Neural progenitor cell (in vitro differentiated cells): ENCODE measurements around the gene ZNF143. TPM values are rescaled to one million over a fixed set of nuclear protein-coding genes. Genes with fewer than 3 reads are reported as not detected.
"Not testable (repeated sequence)": the region's sequence is repeated elsewhere in the genome, so short reads cannot be mapped to it uniquely, and the experiment has no call there.

Experiments used
- DNase-seq: peaks from one replicate; pipeline ENCODE4 v3.0.0-alpha.2; 2016; ENCODE audit warnings: low spot score
- H2AFZ ChIP-seq: fragments of 200-600 bp; sonication (generic); replicated peaks from 2 replicates; pipeline ENCODE4 v1.6.1; 2016; ENCODE audit warnings: antibody characterized with exemption
- H3F3A ChIP-seq: fragments of 200-600 bp; sonication (generic); 2 replicates; pipeline ENCODE4 v1.6.1; 2016; ENCODE audit warnings: antibody characterized with exemption, low read depth
- H3K27ac ChIP-seq: fragments of 200-600 bp; sonication (generic); 2 replicates; pipeline ENCODE4 v1.5.1; 2016; ENCODE audit warnings: mild to moderate bottlenecking
- H3K27me3 ChIP-seq: fragments of 200-600 bp; sonication (generic); 2 replicates; pipeline ENCODE4 v1.6.1; 2016; ENCODE audit warnings: mild to moderate bottlenecking, moderate library complexity
- H3K36me3 ChIP-seq: fragments of 200-600 bp; sonication (generic); 2 replicates; pipeline ENCODE4 v1.5.1; 2016
- H3K4me1 ChIP-seq: fragments of 200-600 bp; sonication (generic); 2 replicates; pipeline ENCODE4 v1.6.1; 2016; ENCODE audit warnings: mixed run types
- H3K4me2 ChIP-seq: fragments of 200-600 bp; sonication (generic); 2 replicates; pipeline ENCODE4 v1.6.1; 2016
- H3K4me3 ChIP-seq: fragments of 200-600 bp; sonication (generic); 2 replicates; pipeline ENCODE4 v1.5.1; 2016
- H3K79me2 ChIP-seq: fragments of 200-600 bp; sonication (generic); 2 replicates; pipeline ENCODE4 v1.6.1; 2016; ENCODE audit warnings: low read depth
- H3K9ac ChIP-seq: fragments of 200-600 bp; sonication (generic); 2 replicates; pipeline ENCODE4 v1.6.1; 2016
- H3K9me3 ChIP-seq: fragments of 200-600 bp; sonication (generic); 2 replicates; pipeline ENCODE4 v1.5.1; 2016; ENCODE audit warnings: low read depth
- H4K20me1 ChIP-seq: fragments of 200-600 bp; sonication (generic); 2 replicates; pipeline ENCODE4 v1.6.1; 2016; ENCODE audit warnings: low read depth
- H3K27ac Mint-ChIP-seq: 3 replicates; pipeline ENCODE4 v1.8.0; 2021; ENCODE audit warnings: mixed read lengths
- H3K27me3 Mint-ChIP-seq: 2 replicates; pipeline ENCODE4 v1.8.0; 2022; ENCODE audit warnings: low read depth, mild to moderate bottlenecking, inconsistent platforms, moderate library complexity, mixed read lengths; ENCODE audit not compliant: insufficient read depth
- H3K36me3 Mint-ChIP-seq: 3 replicates; pipeline ENCODE4 v1.8.0; 2021; ENCODE audit warnings: mixed read lengths
- H3K4me1 Mint-ChIP-seq: 3 replicates; pipeline ENCODE4 v1.8.0; 2021; ENCODE audit warnings: mixed read lengths
- H3K4me3 Mint-ChIP-seq: 3 replicates; pipeline ENCODE4 v1.8.0; 2021; ENCODE audit warnings: mild to moderate bottlenecking, moderate library complexity, mixed read lengths
- H3K9me3 Mint-ChIP-seq: 3 replicates; pipeline ENCODE4 v1.8.0; 2020; ENCODE audit warnings: mixed read lengths
- EZH2 ChIP-seq: fragments of 200-600 bp; sonication (generic); IDR thresholded peaks from 2 replicates; pipeline ENCODE4 v1.6.1; 2017; ENCODE audit warnings: antibody characterized with exemption, mild to moderate bottlenecking, moderate library complexity
- EZH2phosphoT487 ChIP-seq: fragments of 200-600 bp; sonication (generic); IDR thresholded peaks from 2 replicates; pipeline ENCODE4 v1.6.1; 2017; ENCODE audit warnings: antibody characterized with exemption
- total RNA-seq: library from RNA; depleted of rRNA; stranded (reverse); fragments of >200 nt; gene quantifications from 2 replicates; pipeline ENCODE4 v1.2.3, GENCODE V29; 2015; ENCODE audit warnings: low replicate concordance
- TF ChIP-seq, protein P1 (sequence below): fragments of 200-600 bp; sonication (generic); IDR thresholded peaks from 2 replicates; pipeline ENCODE4 v1.5.1; 2017; ENCODE audit warnings: antibody characterized with exemption, mild to moderate bottlenecking

The ZNF143 gene
- total RNA-seq, 1 donor from 2014 or later: 56.9 TPM

DNA sequence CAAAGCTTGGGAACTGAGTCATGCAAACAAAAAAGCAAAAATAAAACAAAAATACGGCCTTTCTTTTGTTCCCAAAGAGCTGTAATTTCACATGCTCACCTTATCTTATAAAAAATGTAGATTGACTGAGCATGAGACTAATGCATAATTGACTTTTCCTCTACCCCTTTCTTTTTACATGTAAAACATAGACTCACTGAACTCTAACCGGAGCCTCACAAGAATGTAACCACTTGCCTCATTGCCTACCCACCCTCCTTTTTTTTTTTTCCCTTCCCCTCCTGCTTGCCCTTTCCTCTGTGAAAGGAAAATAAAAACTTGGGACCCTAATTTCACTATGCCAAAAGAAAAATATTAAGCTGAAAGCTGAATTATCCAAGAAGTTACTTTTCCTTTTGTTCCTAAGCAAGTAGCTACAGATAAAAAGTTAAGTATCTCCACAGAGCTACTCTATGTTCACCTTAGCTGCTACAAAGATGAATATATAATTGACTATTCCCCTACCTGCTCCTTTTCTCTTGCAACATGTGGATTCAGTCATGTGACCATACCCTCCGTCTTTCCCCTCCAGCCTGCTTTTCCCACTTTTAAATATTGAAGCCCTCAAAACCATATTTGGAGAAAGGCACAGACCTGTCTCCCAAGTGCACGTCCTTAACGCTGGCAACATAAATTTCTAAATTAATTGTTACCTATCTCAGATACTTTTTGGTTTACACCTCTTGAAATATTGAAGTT lies 73.1 kb downstream of the ZNF143 start:
- Mint-ChIP-seq H3K4me1 (peaks cover 35% of the 10 kb centered on the region), H3K9me3 (no peaks in the 10 kb centered on the region), H3K4me3 (no peak overlapping the region), H3K36me3 (no peaks in the 10 kb centered on the region), H3K27ac (peak overlapping the region; percentile 43), H3K27me3 (no peaks in the 10 kb centered on the region)
- H3K79me2 ChIP-seq: no peaks in the 10 kb centered on the region
- peak overlapping the region; percentile 59 for H2AFZ ChIP-seq
- peaks cover 21% of the 10 kb centered on the region for H3K4me1 ChIP-seq
- H3K27me3 ChIP-seq: no peaks in the 10 kb centered on the region
- no peak overlapping the region for H3K27ac ChIP-seq
- H3F3A ChIP-seq: peaks cover 23% of the 10 kb centered on the region
- H4K20me1 ChIP-seq: no peaks in the 10 kb centered on the region
- H3K4me2 ChIP-seq: no peak overlapping the region
- no peak overlapping the region for H3K9ac ChIP-seq
- H3K9me3 ChIP-seq: no peaks in the 10 kb centered on the region
- TF ChIP-seq, protein P1, sequence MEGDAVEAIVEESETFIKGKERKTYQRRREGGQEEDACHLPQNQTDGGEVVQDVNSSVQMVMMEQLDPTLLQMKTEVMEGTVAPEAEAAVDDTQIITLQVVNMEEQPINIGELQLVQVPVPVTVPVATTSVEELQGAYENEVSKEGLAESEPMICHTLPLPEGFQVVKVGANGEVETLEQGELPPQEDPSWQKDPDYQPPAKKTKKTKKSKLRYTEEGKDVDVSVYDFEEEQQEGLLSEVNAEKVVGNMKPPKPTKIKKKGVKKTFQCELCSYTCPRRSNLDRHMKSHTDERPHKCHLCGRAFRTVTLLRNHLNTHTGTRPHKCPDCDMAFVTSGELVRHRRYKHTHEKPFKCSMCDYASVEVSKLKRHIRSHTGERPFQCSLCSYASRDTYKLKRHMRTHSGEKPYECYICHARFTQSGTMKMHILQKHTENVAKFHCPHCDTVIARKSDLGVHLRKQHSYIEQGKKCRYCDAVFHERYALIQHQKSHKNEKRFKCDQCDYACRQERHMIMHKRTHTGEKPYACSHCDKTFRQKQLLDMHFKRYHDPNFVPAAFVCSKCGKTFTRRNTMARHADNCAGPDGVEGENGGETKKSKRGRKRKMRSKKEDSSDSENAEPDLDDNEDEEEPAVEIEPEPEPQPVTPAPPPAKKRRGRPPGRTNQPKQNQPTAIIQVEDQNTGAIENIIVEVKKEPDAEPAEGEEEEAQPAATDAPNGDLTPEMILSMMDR: no peak
- TF ChIP-seq EZH2 (no peak), EZH2phosphoT487 (no peak)
- H3K4me3 ChIP-seq: no peak overlapping the region
- H3K36me3 ChIP-seq: no peaks in the 10 kb centered on the region
- no peak for DNase-seq

DNA sequence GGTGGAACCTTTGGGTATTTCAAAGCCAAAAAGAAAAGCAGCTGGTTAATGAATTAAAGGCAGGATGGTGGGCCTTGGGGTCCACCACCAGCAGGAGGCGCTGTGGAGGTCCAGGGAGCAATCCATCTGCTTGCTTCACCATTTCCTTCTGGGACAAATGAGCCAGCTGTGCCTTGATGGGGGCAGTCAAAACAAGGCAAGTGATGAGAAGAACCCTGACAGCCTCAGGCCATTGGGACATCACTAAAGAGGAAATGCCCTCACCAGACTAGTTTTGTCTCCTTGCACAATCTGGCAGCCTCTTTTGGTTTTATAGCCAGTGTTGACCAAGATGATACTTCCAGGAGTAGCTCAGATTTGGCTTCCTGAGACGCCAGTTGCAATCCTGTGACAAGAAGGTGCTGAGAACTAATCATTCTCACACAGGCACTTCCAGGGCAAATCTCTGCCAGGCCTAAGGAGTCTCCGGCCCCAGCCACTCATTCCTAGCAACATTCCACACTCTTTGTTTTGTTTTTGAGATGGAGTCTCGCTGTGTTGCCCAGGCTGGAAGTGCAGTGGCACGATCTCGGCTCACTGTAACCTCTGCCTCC lies 74.5 kb downstream of the ZNF143 start:
- H3K9ac ChIP-seq: no peak overlapping the region
- H3K4me3 ChIP-seq: no peak overlapping the region
- no peak overlapping the region for H3K4me3 Mint-ChIP-seq
- no peaks in the 10 kb centered on the region for H4K20me1 ChIP-seq
- H3K4me1 Mint-ChIP-seq: peaks cover 23% of the 10 kb centered on the region
- no peaks in the 10 kb centered on the region for H3K9me3 ChIP-seq
- no peak overlapping the region for H3K27ac ChIP-seq
- no peaks in the 10 kb centered on the region for H3K27me3 ChIP-seq
- no peak overlapping the region for H3K27ac Mint-ChIP-seq
- H3K4me1 ChIP-seq: peaks cover 7% of the 10 kb centered on the region
- peak; percentile 78 for DNase-seq
- H2AFZ ChIP-seq: no peak overlapping the region
- TF ChIP-seq EZH2: no peak
- TF ChIP-seq, protein P1: peak; percentile 95
- no peaks in the 10 kb centered on the region for H3K36me3 ChIP-seq
- H3F3A ChIP-seq: peaks cover 9% of the 10 kb centered on the region
- H3K27me3 Mint-ChIP-seq: no peaks in the 10 kb centered on the region
- no peak overlapping the region for H3K4me2 ChIP-seq
- H3K79me2 ChIP-seq: no peaks in the 10 kb centered on the region
- H3K9me3 Mint-ChIP-seq: no peaks in the 10 kb centered on the region
- H3K36me3 Mint-ChIP-seq: no peaks in the 10 kb centered on the region

DNA sequence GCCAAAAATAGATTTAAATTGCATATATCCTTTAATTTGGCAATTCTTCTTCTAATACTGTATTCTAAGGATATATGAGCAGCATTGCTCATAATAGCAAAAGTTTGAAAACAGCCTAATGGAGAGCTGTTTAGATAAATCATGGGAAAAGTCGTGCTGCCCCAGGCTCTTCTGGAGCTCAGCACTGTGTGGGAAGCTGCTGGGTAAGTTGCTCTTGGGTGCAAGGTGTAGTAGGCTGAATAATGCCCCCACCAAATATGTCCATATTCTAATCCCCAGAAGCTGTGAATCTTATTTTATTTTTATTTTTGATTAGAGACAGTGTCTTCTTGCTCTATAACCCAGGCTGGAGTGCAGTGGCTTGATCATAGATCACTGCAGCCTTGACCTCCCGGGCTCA lies 77.7 kb downstream of the ZNF143 start:
- Mint-ChIP-seq H3K9me3 (no peaks in the 10 kb centered on the region), H3K4me3 (no peak overlapping the region), H3K27ac (no peak overlapping the region), H3K4me1 (peaks cover 15% of the 10 kb centered on the region), H3K27me3 (no peaks in the 10 kb centered on the region), H3K36me3 (no peaks in the 10 kb centered on the region)
- H3F3A ChIP-seq: peaks cover 2% of the 10 kb centered on the region
- no peaks in the 10 kb centered on the region for H4K20me1 ChIP-seq
- no peak overlapping the region for H3K4me3 ChIP-seq
- TF ChIP-seq EZH2phosphoT487 (no peak), EZH2 (no peak)
- TF ChIP-seq, protein P1: no peak
- no peak overlapping the region for H3K27ac ChIP-seq
- H3K27me3 ChIP-seq: no peaks in the 10 kb centered on the region
- peaks cover 1% of the 10 kb centered on the region for H3K4me1 ChIP-seq
- H3K36me3 ChIP-seq: no peaks in the 10 kb centered on the region
- no peak for DNase-seq
- no peaks in the 10 kb centered on the region for H3K79me2 ChIP-seq
- H3K9ac ChIP-seq: no peak overlapping the region
- H2AFZ ChIP-seq: no peak overlapping the region
- H3K9me3 ChIP-seq: no peaks in the 10 kb centered on the region
- no peak overlapping the region for H3K4me2 ChIP-seq

DNA sequence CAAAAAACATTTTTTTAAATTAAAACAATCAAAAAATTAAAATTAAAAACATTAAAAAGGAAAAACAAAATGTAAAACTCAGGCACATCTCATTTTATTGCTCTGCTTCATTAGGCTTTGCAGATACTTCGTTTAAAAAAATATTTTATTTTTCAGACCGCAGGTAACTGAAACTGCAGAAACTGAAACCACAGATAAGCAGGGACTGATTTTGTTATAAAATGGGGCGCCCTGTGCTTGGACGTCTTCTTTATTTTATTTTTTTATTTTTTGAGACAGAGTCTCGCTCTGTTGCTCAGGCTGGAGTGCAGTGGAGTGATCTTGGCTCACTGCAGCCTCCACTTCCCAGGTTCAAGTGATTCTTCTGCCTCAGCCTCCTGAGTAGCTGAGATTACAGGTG lies 88.4 kb downstream of the ZNF143 start:
- H3K9ac ChIP-seq, H3F3A ChIP-seq, H3K4me3 Mint-ChIP-seq, H3K9me3 ChIP-seq, H3K27me3 ChIP-seq, H3K4me1 Mint-ChIP-seq, H3K79me2 ChIP-seq, H3K4me3 ChIP-seq, H4K20me1 ChIP-seq, H3K27me3 Mint-ChIP-seq, H2AFZ ChIP-seq, H3K36me3 Mint-ChIP-seq, H3K27ac Mint-ChIP-seq, H3K36me3 ChIP-seq, H3K4me1 ChIP-seq, H3K4me2 ChIP-seq, H3K27ac ChIP-seq, DNase-seq: not testable (repeated sequence)
- H3K9me3 Mint-ChIP-seq: peaks cover 16% of the 10 kb centered on the region
